SU-DHL-6 (cell line): ENCODE measurements around the gene RAB41.

ENCODE experiments used
- H2AFZ ChIP-seq: fragments of 200-600 bp; sonication (generic); 2 replicates; pipeline ENCODE4 v1.6.1; 2014; ENCODE audit warnings: low read depth, mild to moderate bottlenecking, moderate library complexity, mixed read lengths, antibody characterized with exemption, low read length; ENCODE audit not compliant: severe bottlenecking
- H3F3A ChIP-seq: fragments of 200-600 bp; shearing (Covaris generic); 2 replicates; pipeline ENCODE4 v1.6.0; 2016; ENCODE audit warnings: antibody characterized with exemption, mild to moderate bottlenecking; ENCODE audit not compliant: insufficient read depth
- H3K27ac ChIP-seq: fragments of 200-600 bp; sonication (generic); 2 replicates; pipeline ENCODE4 v1.5.1; 2016; ENCODE audit warnings: low read depth, mild to moderate bottlenecking, low read length, moderate library complexity, mixed read lengths
- H3K27me3 ChIP-seq: fragments of 200-600 bp; sonication (generic), shearing (Covaris generic); 2 replicates; pipeline ENCODE4 v1.6.0; 2014; ENCODE audit warnings: mild to moderate bottlenecking, low read length
- H3K36me3 ChIP-seq: fragments of 200-600 bp; sonication (generic); 2 replicates; pipeline ENCODE4 v1.6.1; 2014; ENCODE audit warnings: mild to moderate bottlenecking, low read length, mixed read lengths
- H3K4me2 ChIP-seq: fragments of 300-600, 200-600 bp; shearing (Covaris generic), sonication (generic); 2 replicates; pipeline ENCODE4 v1.6.0; 2014; ENCODE audit warnings: low read length, low read depth, mild to moderate bottlenecking; ENCODE audit not compliant: poor library complexity, severe bottlenecking
- H3K4me3 ChIP-seq: fragments of 200-600 bp; sonication (generic); 2 replicates; pipeline ENCODE4 v1.5.1; 2014; ENCODE audit warnings: antibody characterized with exemption, low read length, mild to moderate bottlenecking, mixed read lengths; ENCODE audit not compliant: insufficient read depth, poor library complexity, severe bottlenecking
- H3K79me2 ChIP-seq: fragments of 200-600 bp; sonication (generic); 2 replicates; pipeline ENCODE4 v1.6.1; 2014; ENCODE audit warnings: mild to moderate bottlenecking, low read length, moderate library complexity; ENCODE audit not compliant: insufficient read depth
- H3K9ac ChIP-seq: fragments of 200-600 bp; sonication (generic); 2 replicates; pipeline ENCODE4 v1.7.0; 2014; ENCODE audit warnings: mild to moderate bottlenecking, low read length
- H3K9me2 ChIP-seq: fragments of 200-600 bp; sonication (generic); replicated peaks from 2 replicates; pipeline ENCODE4 v1.6.1; 2014; ENCODE audit warnings: low read length; ENCODE audit not compliant: insufficient read depth
- H3K9me3 ChIP-seq: fragments of 200-600 bp; sonication (generic); 2 replicates; pipeline ENCODE4 v1.6.1; 2014; ENCODE audit warnings: low read length, mixed read lengths; ENCODE audit not compliant: insufficient read depth
- H4K20me1 ChIP-seq: fragments of 200-600 bp; sonication (generic); 2 replicates; pipeline ENCODE4 v1.6.1; 2014; ENCODE audit warnings: low read depth, mild to moderate bottlenecking, antibody characterized with exemption, low read length, moderate library complexity, mixed read lengths
- EZH2phosphoT487 ChIP-seq: fragments of 200-600 bp; sonication (generic), shearing (Covaris generic); conservative IDR thresholded peaks from 2 replicates; pipeline ENCODE4 v1.6.1; 2018; ENCODE audit warnings: mild to moderate bottlenecking, antibody characterized with exemption, low read length, moderate library complexity, mixed read lengths
- TF ChIP-seq, protein P1 (sequence below): fragments of 200-600 bp; sonication (generic); IDR thresholded peaks from one replicate; pipeline ENCODE4 v1.5.1; 2017; ENCODE audit warnings: antibody characterized with exemption, mild to moderate bottlenecking, low read length, moderate library complexity; ENCODE audit not compliant: insufficient read depth, poor library complexity, severe bottlenecking

The RAB41 gene

GRCh38 chrX:70281951-70282350 lies at the start of gene RAB41:
Gene RAB41, plus strand, starts transcription at chrX:70282172. Its CDS starts 46 bp downstream, at chrX:70282218.
- no peaks in the 10 kb centered on the region for H4K20me1 ChIP-seq
- no peaks in the 10 kb centered on the region for H3K79me2 ChIP-seq
- no peaks in the 10 kb centered on the region for H3K9me2 ChIP-seq
- no peak within 1 kb of the TSS for H2AFZ ChIP-seq
- no peaks in the 10 kb centered on the region for H3K27me3 ChIP-seq
- H3K4me2 ChIP-seq, result no peak within 1 kb of the TSS
- H3K9me3 ChIP-seq, result no peaks in the 10 kb centered on the region
- H3K9ac ChIP-seq, result no peak within 1 kb of the TSS
- no peaks in the 10 kb centered on the region for H3F3A ChIP-seq
- TF ChIP-seq, protein P1, sequence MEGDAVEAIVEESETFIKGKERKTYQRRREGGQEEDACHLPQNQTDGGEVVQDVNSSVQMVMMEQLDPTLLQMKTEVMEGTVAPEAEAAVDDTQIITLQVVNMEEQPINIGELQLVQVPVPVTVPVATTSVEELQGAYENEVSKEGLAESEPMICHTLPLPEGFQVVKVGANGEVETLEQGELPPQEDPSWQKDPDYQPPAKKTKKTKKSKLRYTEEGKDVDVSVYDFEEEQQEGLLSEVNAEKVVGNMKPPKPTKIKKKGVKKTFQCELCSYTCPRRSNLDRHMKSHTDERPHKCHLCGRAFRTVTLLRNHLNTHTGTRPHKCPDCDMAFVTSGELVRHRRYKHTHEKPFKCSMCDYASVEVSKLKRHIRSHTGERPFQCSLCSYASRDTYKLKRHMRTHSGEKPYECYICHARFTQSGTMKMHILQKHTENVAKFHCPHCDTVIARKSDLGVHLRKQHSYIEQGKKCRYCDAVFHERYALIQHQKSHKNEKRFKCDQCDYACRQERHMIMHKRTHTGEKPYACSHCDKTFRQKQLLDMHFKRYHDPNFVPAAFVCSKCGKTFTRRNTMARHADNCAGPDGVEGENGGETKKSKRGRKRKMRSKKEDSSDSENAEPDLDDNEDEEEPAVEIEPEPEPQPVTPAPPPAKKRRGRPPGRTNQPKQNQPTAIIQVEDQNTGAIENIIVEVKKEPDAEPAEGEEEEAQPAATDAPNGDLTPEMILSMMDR, result no peak
- no peak for TF ChIP-seq EZH2phosphoT487
- no peak within 1 kb of the TSS for H3K4me3 ChIP-seq
- no peak within 1 kb of the TSS for H3K27ac ChIP-seq
- no peaks in the 10 kb centered on the region for H3K36me3 ChIP-seq

DNA sequence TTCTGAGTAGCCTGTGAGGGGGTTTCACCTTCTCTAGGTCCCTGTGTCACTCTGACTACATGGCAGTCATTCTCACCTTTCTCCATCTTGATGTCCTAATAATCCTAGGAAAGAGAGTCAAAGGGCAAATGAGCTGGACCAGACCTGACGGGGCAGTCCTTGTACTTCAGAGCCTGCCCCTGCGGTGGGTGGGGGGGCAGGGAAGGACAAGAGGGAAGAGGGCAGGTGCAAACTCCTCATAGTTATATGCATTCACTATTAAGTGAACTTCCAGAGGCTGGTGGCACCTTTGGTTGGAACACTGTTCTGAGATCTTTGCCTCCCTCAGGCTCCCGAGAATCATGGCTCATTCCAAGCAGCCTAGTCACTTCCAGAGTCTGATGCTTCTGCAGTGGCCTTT lies 47.6 kb upstream of the RAB41 start, which contains the start of gene AWAT1:
Gene AWAT1 (plus strand): TSS at position 301 of the 400 bp plus-strand sequence. CDS start 41 bp downstream, at position 342.
- H4K20me1 ChIP-seq, result no peaks in the 10 kb centered on the region
- H3K27ac ChIP-seq, result no peak within 1 kb of the TSS
- H3K4me2 ChIP-seq, result no peak within 1 kb of the TSS
- no peaks in the 10 kb centered on the region for H3K27me3 ChIP-seq
- H3K36me3 ChIP-seq, result no peaks in the 10 kb centered on the region
- TF ChIP-seq, protein P1, result no peak
- no peak for TF ChIP-seq EZH2phosphoT487
- H3K79me2 ChIP-seq, result no peaks in the 10 kb centered on the region
- H3K9me2 ChIP-seq, result no peaks in the 10 kb centered on the region
- H3F3A ChIP-seq, result no peaks in the 10 kb centered on the region
- no peak within 1 kb of the TSS for H3K9ac ChIP-seq
- H3K9me3 ChIP-seq, result no peaks in the 10 kb centered on the region
- no peak within 1 kb of the TSS for H2AFZ ChIP-seq
- H3K4me3 ChIP-seq, result no peak within 1 kb of the TSS

DNA sequence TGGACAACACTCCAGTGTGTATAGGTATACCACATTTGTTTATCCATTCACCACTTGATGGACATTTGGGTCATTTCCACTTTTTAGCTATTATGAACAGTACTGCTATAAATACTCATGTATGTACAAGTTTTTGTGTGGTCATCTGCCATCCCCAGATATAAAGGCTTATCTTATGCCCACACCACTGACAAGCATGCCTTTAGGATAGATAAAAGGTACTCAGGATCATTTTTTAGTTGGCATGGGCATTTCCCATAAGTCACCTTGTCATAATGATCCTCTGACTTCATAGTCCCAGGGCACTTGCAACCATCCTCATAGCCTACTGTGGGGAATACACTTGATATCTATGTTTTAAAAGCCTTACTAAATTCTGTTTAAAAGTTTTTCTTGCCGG lies 41.2 kb upstream of the RAB41 start:
- no peak overlapping the region for H3K4me3 ChIP-seq
- no peak overlapping the region for H3K27ac ChIP-seq
- H3K9ac ChIP-seq, result no peak overlapping the region
- H3F3A ChIP-seq, result no peaks in the 10 kb centered on the region
- no peaks in the 10 kb centered on the region for H4K20me1 ChIP-seq
- no peak overlapping the region for H2AFZ ChIP-seq
- H3K9me3 ChIP-seq, result no peaks in the 10 kb centered on the region
- TF ChIP-seq, protein P1, result no peak
- TF ChIP-seq EZH2phosphoT487, result no peak
- no peaks in the 10 kb centered on the region for H3K79me2 ChIP-seq
- no peaks in the 10 kb centered on the region for H3K9me2 ChIP-seq
- H3K4me2 ChIP-seq, result no peak overlapping the region
- H3K27me3 ChIP-seq, result no peaks in the 10 kb centered on the region
- no peaks in the 10 kb centered on the region for H3K36me3 ChIP-seq
